Mesothelial cell of epicardium (in vitro differentiated cells): ENCODE results near the gene FGGY. TPM values are rescaled to one million over a fixed set of nuclear protein-coding genes. Genes with fewer than 3 reads are reported as not detected.

Experiments used
- DNase-seq, 2 experiments: peaks; one replicate each; pipeline ENCODE4 v3.0.0; 2021; ENCODE audit warnings: low spot score in 2 of 2; ENCODE audit not compliant: unreplicated experiment in 2 of 2
- H3K27ac Mint-ChIP-seq: 2 replicates; pipeline ENCODE4 v1.8.0; 2021; ENCODE audit warnings: mixed read lengths
- H3K27me3 Mint-ChIP-seq: 2 replicates; pipeline ENCODE4 v1.8.0; 2021; ENCODE audit warnings: low read depth, mixed read lengths
- H3K36me3 Mint-ChIP-seq: 2 replicates; pipeline ENCODE4 v1.8.0; 2021; ENCODE audit warnings: mixed read lengths
- H3K4me1 Mint-ChIP-seq: 2 replicates; pipeline ENCODE4 v1.8.0; 2021; ENCODE audit warnings: mixed read lengths
- H3K4me3 Mint-ChIP-seq: 2 replicates; pipeline ENCODE4 v1.8.0; 2021; ENCODE audit warnings: mild to moderate bottlenecking, moderate library complexity, mixed read lengths
- H3K9me3 Mint-ChIP-seq: 2 replicates; pipeline ENCODE4 v1.8.0; 2021; ENCODE audit warnings: mixed read lengths
- total RNA-seq: library from RNA; stranded (reverse); gene quantifications from 3 replicates; pipeline ENCODE4 v1.2.1, GENCODE V29; 2021
- TF ChIP-seq, protein P1 (sequence below): fragments of 200-600 bp; sonication (generic); IDR thresholded peaks from one replicate; pipeline ENCODE4 v1.5.0; 2021; ENCODE audit warnings: antibody characterized with exemption; ENCODE audit not compliant: unreplicated experiment

FGGY gene
- total RNA-seq, 1 donor from 2014 or later = 21.8 TPM

- DNase-seq = no peak
- Mint-ChIP-seq H3K4me3 (no peak overlapping the region), H3K27ac (peak overlapping the region; percentile 94), H3K27me3 (no peaks in the 10 kb centered on the region), H3K9me3 (no peaks in the 10 kb centered on the region), H3K4me1 (peaks cover 89% of the 10 kb centered on the region), H3K36me3 (no peaks in the 10 kb centered on the region)
- TF ChIP-seq, protein P1, sequence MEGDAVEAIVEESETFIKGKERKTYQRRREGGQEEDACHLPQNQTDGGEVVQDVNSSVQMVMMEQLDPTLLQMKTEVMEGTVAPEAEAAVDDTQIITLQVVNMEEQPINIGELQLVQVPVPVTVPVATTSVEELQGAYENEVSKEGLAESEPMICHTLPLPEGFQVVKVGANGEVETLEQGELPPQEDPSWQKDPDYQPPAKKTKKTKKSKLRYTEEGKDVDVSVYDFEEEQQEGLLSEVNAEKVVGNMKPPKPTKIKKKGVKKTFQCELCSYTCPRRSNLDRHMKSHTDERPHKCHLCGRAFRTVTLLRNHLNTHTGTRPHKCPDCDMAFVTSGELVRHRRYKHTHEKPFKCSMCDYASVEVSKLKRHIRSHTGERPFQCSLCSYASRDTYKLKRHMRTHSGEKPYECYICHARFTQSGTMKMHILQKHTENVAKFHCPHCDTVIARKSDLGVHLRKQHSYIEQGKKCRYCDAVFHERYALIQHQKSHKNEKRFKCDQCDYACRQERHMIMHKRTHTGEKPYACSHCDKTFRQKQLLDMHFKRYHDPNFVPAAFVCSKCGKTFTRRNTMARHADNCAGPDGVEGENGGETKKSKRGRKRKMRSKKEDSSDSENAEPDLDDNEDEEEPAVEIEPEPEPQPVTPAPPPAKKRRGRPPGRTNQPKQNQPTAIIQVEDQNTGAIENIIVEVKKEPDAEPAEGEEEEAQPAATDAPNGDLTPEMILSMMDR = no peak
These were observed 381.8 kb downstream of the FGGY start for GRCh38 chr1:59678493-59679228.

- H3K27ac Mint-ChIP-seq = peak overlapping the region; percentile 78
- H3K4me3 Mint-ChIP-seq = no peak overlapping the region
- H3K9me3 Mint-ChIP-seq = no peaks in the 10 kb centered on the region
- H3K36me3 Mint-ChIP-seq = no peaks in the 10 kb centered on the region
- H3K27me3 Mint-ChIP-seq = no peaks in the 10 kb centered on the region
- peaks cover 79% of the 10 kb centered on the region for H3K4me1 Mint-ChIP-seq
- TF ChIP-seq, protein P1 = no peak
- no peak for DNase-seq
These were observed 383.1 kb downstream of the FGGY start for GRCh38 chr1:59680044-59680443.

- Mint-ChIP-seq H3K27me3 (no peaks in the 10 kb centered on the region), H3K9me3 (no peaks in the 10 kb centered on the region), H3K36me3 (no peaks in the 10 kb centered on the region), H3K4me3 (no peak overlapping the region), H3K4me1 (peaks cover 61% of the 10 kb centered on the region), H3K27ac (peak overlapping the region; percentile 37)
- no peak for DNase-seq
- TF ChIP-seq, protein P1 = no peak
These were observed 385.6 kb downstream of the FGGY start for GRCh38 chr1:59682396-59683080.

GRCh38 chr1:59683197-59683596, 386.3 kb downstream of the FGGY start:
- Mint-ChIP-seq H3K4me3 (no peak overlapping the region), H3K27ac (peak overlapping the region; percentile 37), H3K27me3 (no peaks in the 10 kb centered on the region), H3K4me1 (peaks cover 54% of the 10 kb centered on the region), H3K36me3 (no peaks in the 10 kb centered on the region), H3K9me3 (no peaks in the 10 kb centered on the region)
- DNase-seq = no peak
- TF ChIP-seq, protein P1 = no peak

DNA sequence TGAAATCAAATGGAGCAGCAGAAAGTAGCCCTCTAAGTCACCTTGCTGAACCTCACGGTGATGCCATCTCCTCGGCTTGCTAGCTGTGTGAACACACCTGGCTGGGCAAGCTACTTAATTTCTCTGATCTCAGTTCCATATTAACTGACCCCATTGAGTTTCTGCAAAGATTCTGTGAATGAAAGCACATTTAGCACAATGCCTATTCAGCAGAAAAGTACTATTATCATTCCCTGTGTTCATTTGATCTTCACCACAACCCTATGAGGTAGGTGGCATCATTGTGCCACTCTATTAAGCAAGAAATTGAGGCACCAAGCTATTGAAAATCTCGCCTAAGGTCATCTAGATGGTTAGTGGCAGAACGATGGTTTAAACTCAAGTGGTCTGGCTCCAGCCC, 387.8 kb downstream of the FGGY start:
- peaks cover 51% of the 10 kb centered on the region for H3K4me1 Mint-ChIP-seq
- H3K27me3 Mint-ChIP-seq = no peaks in the 10 kb centered on the region
- no peak overlapping the region for H3K27ac Mint-ChIP-seq
- no peak for DNase-seq
- no peaks in the 10 kb centered on the region for H3K9me3 Mint-ChIP-seq
- TF ChIP-seq, protein P1 = no peak
- H3K36me3 Mint-ChIP-seq = no peaks in the 10 kb centered on the region
- no peak overlapping the region for H3K4me3 Mint-ChIP-seq
